HG02763 (cell line): Measurements from ENCODE around the gene PSMD1.

ENCODE experiments used
- ATAC-seq: cut with Tn5 transposase; IDR thresholded peaks from one replicate; pipeline ENCODE4 v1.9.1; 2021; ENCODE audit warnings: mild to moderate bottlenecking, moderate library complexity; ENCODE audit not compliant: unreplicated experiment

PSMD1 gene

DNA sequence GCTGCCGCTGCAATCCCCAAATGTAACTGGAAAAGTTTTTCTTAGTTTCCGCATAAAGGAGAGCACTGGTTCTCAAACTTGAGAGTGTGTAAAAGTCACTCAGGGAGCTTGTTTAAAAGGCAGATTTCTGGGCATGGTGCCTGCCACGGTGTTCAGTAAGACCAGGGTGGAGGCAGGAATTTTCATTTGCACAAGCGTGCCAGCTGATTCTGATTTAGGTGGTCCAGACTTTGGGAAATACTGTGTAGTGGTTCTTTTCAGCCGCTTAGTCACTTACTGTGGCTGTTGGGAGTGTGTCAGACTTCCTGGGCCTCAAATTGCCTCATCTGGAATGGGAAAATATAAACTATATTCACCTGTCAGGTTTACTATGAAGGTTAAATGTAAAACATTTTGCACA lies 142.6 kb downstream of the PSMD1 start:
- ATAC-seq, result no peak

DNA sequence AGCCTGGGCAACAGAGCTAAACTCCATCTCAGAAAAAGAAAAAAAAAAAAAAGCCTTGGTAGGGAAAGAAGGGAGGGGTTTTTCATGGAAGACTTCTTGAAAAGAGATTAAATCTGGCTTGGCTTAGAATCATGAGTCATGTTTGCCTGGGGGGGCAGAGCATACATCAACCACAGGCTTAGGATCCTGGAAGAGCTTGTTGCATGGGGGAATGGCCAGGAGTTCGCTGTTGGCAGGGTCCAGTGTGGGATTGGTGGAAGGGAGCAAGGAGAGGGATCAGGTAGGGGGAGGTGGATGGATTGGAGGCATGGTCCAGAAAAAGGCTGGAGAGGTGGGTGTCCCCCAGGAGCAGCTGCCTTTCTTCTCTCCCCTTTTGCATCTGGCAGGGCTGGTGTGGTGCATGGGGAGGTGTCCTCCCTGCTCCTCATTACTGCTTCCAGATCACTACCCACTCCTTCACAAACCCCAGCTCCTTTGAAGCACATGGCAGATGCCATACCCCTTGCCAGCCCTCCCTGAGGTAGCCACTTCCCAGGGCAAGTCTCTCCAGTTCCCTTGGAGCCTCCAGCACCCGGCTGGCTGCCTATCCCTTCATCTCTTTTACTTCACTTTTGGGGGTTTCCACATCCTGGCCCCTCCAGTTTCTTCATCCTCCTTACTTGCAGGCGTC lies 144.3 kb downstream of the PSMD1 start:
- no peak for ATAC-seq

DNA sequence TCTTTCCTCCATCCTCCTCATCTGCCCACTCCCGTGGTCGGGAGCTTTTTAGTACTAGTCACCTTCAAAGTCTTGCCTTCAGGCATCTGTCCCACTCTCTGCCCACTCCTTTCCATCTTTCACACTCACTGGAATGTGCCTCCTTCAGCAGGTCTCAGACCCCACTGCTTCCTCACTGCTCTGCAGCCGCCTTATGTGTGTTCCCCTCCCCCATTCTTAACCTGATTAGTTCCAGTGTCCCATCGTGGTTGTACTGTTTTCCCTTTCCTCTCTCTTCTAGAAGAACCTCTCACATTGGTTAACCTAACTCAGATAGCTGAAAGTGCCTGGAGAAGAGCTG lies 144.8 kb downstream of the PSMD1 start:
- ATAC-seq, result no peak

GRCh38 chr2:231203087-231203486 lies 146.4 kb downstream of the PSMD1 start:
- ATAC-seq, result no peak

- no peak for ATAC-seq
Observed at GRCh38 chr2:231204146-231204545, 147.5 kb downstream of the PSMD1 start.

DNA sequence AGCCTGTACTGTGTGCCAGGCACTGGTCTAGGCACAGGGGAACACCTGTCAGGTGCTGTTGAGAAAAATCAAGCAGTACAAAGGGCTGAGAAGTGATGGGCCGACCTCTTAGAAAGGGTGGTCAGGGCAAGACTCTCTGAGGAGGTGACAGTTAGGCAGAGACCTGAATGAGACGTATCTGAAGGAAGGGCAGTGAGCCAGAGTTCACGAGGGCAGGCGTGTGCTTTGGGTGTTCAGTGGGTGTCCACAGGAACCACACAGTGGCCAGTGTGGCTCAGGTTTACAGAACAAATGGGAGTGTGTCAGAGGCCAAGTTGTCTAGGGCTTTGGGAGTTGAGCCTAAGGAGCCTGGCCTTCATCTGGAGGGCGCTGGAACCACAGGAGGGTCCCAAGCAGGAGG lies 147.9 kb downstream of the PSMD1 start:
- no peak for ATAC-seq

GRCh38 chr2:231207734-231208133 lies 151.1 kb downstream of the PSMD1 start:
- ATAC-seq, result no peak

DNA sequence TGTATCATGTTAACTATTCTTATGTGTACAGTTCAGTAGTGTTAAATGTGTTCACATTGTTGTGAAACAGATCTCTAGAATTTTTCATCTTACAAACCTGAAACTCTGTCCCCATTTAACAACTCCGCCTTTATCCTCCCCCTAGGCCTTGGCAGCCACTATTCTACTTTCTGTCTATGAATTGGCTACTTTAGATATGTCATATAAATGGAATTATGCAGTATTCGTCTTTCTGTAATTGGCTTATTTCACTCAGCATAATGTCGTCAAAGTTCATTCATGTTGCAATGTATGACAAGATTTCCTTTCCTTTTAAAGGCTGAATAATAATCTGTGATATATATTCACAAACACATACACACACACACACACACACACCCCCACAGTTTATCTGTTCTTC lies 154.1 kb downstream of the PSMD1 start:
- no peak for ATAC-seq

DNA sequence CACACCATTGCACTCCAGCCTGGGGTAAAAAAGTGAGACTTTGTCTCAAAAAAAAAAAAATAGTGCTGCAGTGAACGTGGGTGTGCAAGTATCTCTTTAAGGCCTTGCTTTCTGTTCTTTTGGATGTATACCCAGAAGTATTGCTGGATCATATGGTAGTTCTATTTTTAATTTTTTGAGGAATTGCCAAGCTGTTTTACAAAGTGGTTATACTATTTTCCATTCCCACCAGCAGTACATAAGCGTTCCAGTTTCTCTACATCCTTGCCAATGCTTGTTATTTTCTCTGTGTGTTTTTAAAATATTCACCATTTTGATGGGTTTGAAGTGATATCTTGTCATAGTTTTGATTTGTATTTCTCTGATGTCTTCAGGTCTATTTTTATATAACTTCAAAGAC lies 154.8 kb downstream of the PSMD1 start:
- ATAC-seq, result no peak

DNA sequence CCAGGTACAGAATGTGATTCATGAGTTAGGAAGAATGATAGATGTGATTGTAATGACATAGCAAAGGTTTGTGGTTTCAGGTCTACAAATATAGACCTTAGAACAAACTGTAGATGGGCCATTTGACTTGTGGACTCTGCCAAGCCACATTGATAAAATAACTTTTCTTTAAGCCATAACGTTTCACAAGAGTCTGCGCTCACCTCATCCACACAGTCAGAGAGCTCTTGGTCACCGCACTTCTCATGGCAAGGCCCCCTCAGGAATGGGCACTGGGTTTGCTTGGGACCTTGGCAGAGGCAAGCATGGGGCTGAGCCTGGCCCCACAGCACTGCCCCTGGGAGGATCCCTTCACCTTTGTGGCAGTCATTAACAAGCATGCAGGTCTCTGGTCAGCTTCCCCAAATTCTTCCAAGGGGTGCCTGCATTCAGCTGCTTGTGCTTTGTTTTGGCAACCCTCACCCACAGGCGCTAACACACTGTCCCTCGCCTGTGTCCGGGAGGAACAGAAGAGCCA lies 155.7 kb downstream of the PSMD1 start:
- no peak for ATAC-seq

GRCh38 chr2:231213931-231214642 lies 157.4 kb downstream of the PSMD1 start:
- ATAC-seq, result no peak

DNA sequence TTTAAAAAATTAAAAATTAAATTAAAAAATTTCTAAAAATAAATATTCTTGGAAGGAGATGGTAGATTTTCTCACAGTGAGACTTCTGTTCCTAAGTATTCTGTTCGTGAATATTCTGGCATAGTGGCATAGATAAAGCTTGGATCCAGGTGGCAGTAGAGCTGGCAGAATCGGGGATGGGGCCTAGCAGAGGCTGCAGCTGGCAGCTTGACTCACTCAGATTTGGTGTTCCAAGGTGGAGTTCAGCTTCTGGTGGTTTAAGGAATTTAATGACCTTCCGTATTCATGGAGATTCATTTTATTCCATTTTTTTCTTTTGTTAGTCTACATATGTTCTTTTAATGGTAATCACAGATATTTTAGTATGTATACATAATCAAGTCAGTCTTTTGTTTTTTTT lies 161.7 kb downstream of the PSMD1 start:
- no peak for ATAC-seq

- no peak for ATAC-seq
Observed at GRCh38 chr2:231219289-231219688, 162.6 kb downstream of the PSMD1 start.

DNA sequence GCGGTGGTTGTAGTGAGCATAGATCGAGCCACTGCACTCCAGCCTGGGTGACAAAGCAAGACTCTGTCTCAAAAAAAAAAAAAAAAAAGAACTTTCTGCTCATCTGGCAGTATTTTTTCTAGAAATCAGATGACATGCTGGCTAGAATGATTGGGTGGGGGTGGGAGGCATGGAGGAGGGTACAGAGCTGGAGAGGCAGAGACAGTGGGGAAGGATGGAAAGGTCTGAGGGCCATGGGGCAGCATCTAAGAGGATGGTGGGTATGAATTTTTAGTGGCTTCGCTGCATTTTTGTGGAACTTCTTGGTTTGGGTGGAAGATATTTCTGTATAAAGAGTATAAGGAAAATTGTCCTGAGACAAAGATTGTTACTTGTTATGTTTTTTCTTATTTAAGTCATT lies 165.1 kb downstream of the PSMD1 start:
- no peak for ATAC-seq
